ENCODE data around the gene STXBP5.

Gene STXBP5

GRCh38 chr6:147437615-147438014 is 233.4 kb downstream of the STXBP5 start:
- DNase-seq (ENCODE audit: low read depth): no peak

- DNase-seq (ENCODE audit: low read depth): no peak
These were observed 234.7 kb downstream of the STXBP5 start for GRCh38 chr6:147438758-147439528.
